Right forelimb (tissue), 1 donor: ENCODE data around the gene NSG1.
"Not testable (repeated sequence)": the region's sequence is repeated elsewhere in the genome, so short reads cannot be mapped to it uniquely, and the experiment has no call there.

ENCODE experiments used
- DNase-seq: peaks from one replicate; pipeline ENCODE4 v3.0.0-alpha.2; 2018

The NSG1 gene, protein sequence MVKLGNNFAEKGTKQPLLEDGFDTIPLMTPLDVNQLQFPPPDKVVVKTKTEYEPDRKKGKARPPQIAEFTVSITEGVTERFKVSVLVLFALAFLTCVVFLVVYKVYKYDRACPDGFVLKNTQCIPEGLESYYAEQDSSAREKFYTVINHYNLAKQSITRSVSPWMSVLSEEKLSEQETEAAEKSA

DNA sequence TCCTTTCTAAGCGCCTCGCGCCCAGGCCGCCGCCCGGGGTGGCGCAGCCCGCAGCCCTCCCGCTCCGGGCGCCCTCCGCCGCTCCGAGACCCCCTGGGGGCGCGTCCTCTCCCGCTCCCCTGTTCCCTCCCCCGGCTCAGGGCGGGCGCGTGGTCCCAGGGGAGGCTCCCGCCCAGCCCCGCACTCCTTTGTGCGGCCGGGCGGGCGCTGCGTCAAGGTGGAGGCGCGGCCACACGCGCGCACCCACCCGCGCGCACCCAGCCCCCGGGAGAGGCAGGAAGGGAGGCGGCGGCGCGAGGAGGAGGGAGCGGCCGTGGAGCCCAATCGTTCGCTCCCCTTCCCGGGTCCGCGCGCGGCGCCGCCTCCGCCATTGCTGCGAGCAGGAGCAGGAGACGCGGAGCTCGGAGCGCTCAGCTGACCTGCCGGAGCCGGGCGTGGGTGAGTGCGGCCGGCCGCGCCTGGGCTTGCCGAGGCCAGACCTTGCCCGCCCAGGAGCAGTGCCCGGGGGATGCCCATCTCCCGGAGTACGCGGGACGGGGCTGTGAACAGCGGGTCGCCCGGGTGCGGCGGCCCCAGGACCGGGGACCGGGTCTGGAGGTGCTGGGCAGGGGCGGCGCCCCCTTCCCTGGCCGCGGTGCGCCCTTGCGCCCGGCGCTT, at the start of gene NSG1:
TSS of gene NSG1 (plus strand) at position 367 of the 657 bp plus-strand sequence. CDS start 528 bp downstream, outside the sequence.
- peak; percentile 58 for DNase-seq

DNA sequence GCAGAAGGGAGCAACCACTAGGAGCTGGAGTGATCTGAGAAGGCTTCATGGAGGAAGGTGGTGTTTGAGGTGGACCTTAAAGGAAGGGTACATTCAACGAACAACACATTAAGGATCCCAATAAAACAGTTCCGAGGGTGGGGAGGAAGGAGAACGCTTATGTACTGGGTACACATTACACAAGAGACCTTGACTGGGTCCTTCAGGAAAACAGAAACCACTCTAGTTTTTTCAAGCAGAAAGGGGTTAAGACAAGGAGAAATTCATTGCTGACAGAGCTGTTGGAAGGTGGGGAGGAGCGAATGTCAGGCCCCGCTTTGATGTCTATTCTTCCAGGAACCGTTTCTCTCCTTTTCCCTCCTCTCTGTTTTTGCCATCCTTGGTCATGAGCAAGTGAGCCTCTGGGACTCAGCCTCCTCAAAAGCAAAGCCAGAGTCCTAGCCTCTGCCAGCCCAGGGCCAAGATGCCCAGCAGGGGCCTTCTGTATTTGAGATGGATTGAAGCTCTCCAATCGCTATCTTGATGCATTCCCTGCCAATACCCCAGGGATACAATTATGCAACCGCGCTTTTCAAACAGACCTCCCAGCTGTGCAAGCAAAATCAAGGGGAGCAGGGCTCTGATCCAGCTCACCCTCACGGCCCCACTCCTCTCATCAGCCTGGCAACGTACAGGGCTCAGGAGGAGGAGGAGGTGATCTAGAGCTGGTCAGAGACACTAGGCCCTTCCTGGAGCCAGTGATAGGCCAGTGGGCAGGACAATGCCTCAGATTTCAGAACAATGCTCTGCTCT, 48.5 kb upstream of the NSG1 start:
- no peak for DNase-seq

DNA sequence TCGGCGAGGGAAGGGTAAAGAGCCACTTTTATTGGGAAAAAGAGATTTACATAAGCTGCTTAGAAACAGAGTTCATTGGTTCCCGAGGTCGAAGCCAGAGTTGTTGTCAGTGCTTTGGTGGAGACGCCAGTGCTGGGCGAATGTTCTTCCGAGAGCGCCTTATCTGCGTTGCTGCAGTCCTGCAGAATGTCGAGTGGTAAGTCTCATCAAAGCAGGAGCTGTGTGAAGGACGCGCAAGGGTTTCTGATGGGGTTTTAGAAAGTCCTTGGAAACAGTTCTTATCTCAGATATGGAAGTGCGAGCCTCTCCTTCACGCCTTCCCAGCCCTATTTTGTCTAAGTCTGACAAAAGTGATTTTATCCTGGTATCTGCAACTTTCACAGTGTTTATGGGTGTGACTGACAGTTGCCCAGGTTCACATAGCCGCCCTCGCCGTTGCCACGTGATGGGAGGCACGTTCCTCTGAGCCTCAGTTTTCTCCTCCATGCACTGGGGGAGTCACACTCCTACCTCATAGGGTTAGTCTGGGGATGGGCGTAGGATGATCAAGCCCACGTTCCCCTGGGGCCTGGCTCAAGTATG, 47.3 kb upstream of the NSG1 start:
- no peak for DNase-seq

DNA sequence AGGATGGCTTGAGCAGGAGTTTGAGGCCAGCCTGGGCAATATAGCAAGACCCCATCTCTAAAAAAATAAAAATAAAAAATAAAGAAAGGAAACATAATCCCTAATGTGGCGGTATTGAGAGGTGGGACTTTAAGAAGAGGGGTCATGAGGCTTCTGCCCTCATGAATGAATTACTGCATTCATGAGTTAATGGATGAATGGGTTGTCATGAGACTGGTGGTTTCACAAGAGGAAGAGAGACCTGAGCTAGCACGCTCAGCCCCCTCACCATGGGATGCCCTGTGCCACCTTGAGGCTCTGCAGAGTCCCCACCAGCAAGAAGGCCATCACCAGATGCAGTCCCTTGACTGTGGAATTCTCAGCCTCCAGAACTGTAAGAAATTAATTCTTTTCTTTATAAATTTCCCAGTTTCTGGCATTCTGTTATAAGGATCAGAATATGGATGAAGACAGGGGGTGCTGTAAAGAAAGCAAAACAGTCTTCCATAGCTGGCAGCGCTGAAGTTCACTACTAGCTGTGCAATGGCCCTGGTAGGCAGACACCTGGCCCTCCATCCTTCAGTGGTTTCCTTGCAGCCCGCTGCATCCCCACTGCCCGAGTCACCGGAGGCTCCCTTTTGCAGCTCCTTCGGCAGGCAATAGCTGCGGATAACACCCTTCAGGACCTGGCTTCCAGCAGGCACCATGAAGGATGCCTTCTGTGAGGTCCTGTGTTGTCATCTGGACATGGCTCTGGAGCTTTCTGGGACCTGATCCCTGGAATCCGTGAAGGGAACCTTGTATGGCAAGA, 44.8 kb upstream of the NSG1 start:
- DNase-seq = no peak

DNA sequence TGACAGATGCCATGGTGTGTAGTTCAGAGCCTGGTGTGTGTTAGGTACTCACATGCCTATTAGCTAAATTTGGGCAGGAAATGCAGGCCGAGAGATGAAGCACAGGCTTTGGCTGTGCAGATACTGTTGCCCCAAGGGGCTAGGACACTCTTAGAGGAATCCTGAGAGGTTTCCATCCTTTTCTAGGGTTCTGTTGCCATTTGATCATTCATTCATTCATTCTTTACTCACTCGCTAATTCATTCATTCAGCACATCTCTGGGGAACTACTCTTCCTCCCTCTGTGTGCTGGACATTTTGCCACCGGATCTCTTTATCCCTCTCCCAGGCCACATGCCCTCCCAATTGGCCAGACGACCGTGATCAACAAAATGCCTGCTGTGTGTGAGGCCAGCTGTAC, 43.9 kb upstream of the NSG1 start:
- DNase-seq = no peak

DNA sequence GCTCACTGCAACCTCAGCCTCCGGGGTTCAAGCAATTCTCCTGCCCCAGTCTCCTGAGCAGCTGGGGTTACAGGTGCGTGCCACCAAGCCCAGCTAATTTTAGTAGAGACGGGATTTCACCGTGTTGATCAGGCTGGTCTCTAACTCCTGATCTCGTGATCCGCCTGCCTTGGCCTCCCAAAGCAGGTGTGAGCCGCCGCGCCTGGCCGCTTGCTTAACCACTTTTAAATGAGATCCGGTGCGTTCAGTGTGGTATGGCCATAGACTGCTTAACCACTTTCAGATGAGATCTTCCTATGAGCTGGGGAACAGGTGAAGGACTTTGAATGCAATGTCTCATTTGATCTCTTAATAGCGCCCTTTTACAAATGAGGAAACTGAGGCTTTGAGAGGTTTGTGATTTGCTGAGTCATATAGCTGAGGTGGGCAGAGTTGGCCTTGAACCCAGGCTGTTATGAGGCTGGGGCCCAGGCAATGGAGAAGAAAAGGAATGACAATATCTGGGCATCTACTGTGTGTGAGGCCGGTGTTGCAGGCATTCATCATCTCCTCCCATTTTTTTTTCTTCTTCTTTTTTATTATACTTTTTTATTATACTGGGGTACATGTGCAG, 41.9 kb upstream of the NSG1 start:
- no peak for DNase-seq

DNA sequence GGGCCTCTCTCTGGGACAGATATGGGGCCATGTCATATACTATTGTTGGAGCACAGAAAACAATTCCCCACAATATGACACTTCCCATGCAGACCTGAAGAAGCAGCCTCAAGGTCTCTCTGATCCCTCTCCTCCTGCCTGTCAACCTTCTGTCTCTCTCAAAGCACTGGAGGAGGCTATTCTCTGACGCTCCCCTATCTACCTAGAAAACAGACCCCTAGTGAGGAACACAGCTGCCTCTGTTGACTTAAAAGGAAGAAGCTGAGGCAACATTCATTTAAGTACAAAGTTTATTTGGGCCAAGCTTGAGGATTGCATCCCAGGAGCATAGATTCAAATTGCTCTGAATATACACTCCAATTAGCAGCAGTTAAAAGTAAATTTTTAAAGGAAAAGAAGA, 39.3 kb upstream of the NSG1 start:
- no peak for DNase-seq

DNA sequence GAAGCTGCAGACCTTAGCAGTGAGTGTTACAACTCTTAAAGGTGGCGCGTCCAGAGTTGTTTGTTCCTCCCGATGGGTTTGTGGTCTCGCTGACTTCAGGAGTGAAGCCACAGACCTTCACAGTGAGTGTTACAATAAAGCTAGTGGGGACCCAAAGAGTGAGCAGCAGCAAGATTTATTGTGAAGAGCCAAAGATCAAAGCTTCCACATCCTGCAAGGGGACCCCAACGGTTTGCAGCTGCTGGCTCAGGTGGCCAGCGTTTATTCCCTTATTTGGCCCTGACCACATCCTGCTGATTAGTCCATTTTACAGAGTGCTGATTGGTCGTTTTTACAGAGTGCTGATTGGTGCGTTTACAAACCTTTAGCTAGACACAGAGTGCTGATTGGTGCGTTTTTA, 38.3 kb upstream of the NSG1 start:
- DNase-seq = not testable (repeated sequence)

DNA sequence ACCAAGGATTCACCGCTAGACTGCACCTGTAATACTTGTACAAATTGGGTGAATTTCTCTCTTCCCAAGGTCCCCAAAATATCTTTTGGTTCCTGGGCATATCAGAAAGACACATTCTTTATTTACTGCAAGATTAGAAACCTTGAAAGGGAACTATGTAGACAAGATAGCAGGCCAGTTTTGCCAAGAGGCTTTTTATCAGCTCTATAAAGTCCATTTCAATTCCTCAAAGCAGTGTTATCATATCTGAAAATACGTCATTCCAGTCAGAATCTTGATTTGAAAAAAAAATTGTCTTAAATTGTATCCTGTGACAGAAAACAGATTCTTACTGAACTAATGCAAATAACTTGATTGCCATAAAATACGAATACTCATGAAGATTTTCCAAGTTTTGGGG, 37.0 kb upstream of the NSG1 start:
- DNase-seq = no peak

DNA sequence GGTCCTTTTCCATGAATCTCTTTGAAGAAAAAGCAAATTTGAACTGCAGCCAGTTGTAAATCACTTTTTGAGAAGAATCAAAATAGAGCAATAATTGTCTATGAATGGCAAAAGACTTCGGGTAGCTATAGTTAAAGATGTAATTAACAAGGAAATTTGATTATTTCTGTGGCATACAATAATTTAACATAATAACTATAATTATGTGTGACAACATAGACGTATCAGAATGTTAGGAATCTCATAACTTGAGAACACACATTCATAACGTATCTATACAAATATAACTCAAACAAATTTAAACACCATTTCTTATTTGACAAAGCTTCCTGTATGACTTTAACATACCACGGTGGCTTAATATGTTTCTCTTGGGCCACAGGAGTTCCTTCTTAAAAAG, 36.0 kb upstream of the NSG1 start:
- no peak for DNase-seq

DNA sequence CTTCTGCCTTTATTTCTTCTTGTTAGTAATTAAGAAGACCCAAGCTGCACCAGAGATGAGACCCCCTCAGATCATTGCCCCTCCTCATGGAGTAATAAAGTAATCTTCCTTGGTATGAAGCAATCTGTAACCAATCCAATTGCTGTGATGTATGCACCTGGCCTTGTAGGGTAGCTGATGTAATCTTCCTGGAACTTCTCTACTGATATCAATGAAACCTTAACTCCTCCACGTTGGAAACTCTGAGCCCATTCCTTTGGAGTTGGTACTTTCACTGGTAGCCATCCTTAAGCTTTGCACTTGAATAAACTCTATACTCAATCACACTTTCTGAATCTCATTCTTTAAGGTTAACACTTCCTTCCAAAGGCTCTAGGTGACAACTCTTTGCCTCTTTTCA, 31.6 kb upstream of the NSG1 start:
- DNase-seq = no peak

DNA sequence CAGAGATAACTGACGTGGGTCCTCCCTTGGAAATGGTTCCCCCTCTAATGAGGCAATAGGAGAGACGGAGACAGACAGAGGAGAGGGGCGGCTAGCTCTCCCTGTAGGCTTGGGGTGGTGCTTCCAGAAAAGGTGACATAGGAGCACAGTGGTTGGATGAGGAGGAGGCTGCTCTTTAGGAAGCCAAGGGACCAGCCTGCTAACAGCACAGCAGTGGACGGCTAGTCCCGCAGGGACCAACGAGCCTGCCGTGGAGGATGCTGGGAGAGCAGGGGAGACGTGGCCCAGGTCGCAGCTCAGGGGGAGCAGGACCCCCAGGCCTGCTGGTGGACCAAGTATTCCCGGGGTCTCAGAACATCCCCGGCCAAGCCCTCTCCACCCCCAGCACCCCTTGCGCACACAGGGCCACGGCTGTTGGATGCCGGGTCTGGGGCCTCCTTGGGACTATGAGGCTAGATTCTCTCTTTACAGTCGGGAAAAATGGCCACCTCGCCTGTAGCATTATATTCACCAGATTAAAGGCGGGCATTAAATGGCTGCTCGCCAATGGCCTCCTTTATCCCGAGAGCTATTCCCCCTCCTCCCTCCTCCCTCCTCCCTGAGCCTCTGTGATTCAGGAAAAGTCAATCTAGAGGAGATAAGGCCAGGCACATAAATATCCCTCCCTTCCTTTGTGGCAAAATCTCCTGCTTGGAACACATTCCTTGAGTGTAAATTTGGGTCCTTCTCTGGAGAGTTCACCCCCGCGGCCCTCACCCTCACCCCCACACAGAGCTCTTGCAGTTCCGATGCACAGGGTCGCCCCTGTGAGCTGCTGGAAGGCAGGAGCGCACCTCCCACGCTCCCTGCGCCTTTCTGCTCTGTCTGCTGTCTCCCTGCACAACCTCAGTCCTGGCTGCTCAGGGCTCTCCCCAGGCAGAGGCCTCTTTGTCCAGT, 30.5 kb upstream of the NSG1 start:
- DNase-seq = no peak

DNA sequence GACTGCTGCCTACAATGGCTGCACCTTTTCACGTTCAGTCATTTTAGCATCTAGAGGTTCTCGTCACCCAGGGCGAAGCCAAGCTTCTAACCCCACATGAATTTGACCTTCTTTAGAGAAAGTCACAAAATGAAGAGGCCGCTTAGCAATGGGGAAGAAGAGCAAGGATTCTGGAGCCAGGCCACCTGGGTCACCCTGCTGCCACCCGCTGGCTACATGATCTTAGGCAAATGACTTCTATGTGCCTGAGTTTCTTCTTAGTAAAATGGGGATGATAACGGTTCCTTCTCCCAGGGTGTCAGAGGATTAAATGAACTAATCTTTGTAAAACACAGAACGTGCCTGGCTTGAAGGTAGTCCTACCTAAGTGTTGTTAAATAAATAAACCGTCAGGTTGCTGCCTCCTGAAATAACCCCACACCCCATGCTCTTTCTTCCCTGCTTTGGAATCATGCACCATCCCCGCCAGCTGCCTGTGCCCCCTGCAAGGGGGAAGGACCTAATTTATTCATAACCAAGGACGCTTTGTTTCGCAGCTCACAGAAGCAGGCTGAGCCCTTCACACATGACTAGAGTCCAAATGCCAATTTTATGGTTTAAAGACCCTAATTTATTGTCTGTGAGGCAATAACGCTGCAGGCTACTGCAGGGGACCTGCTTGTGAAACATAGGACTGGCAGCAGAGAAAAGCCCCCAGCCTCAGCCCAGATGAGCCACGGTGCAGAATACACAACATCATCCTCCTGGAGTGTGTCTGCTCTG, 28.6 kb upstream of the NSG1 start:
- no peak for DNase-seq

DNA sequence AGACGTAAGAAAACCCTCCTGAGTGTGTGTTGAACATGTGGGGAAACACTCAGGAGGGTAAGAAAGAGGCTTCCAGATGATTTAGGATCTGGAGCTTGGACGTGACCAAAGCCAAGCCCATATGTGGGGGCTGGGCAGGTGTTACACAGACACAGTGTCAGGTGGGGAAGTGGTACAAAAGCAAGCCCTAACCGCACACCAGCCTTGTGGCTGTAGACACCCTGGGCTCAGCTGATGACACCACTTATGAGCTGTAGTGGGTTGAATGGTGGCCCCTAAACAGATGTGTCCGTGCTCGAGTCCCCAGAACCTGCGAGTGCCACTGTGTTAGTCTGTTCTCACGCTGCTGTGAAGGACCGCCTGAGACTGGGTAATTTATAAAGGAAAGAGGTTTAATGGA, 25.0 kb upstream of the NSG1 start:
- DNase-seq = no peak

DNA sequence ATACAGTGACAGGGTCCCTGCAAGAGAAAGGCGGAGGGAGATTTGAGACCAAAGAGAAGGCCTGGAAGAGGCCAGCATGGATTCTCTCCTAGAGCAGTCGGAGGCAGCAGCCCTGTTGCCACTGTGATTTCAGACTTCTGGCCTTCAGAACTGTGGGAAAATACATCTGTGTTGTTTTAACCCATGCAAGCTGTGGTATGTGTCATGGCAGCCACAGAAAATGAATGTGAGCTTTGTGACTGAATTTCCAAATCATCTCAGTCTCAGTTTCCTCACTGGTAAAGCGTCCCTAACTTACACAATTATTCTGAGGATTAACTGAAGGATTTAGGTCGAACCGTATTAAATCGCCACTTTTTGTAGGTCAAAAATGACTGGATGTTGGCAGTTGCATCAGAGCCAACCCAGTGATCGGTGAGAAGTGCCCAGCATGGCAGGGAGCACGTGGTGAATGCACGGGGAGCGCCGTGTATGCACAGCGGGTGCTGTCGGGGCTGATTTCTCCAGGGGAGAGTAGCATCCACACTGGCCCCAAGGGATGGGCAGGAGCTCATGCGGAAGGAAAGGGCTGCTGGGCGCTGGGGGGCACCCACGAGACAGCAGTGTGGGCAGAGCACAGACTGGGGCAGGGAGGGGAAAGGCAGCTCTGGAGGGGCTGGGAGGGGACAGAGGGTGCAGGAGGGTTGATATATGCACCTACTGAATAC, 23.8 kb upstream of the NSG1 start:
- no peak for DNase-seq

DNA sequence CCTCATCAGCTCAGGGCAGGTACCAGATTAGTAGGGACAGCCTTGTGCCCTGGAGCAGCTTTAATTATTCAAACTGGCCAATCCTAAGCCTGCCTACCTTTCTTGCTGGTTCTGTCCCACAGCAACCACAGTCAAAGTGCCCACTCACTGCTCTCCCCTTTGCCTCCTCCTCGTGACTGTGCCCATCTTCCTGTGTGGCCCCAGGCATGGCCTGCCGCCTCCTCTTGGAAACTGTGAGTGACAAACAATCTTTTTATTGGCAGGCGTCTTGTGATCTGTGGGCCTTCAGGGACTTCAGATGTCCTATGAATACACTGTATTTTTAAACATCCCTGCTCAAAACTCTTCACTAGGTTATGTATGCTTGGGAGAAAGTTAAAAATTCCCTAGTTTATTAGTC, 22.8 kb upstream of the NSG1 start:
- no peak for DNase-seq

DNA sequence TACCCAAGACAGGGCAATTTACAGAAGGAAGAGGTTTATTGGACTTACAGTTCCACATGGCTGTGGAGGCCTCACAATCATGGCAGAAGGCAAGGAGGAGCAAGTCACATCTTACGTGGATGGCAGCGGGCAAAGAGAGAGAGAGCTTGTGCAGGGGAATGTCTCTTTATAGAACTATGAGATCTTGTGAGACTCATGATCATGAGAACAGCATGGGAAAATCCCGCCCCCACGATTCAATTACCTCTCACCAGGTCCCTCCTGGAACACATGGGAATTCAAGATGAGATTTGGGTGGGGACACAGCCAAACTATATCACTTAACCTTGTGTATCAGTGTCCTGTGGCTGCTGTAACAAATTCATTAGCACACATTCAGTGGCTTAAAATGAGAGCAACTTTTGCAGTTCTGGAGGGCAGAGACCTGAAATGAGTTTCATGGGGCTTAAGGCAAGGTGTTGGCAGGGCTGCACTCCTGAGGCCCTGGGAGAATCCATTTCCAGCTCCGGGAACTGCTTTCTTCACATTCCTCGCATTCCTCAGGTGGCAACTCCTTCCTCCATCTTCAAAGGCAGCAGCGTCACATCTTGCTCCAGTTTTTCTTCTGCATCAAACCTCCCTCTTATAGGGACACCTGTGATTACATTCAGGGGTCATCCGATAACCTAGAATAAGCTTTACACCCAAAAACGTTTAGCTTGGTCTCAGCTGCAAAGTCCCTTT, 22.3 kb upstream of the NSG1 start:
- no peak for DNase-seq

DNA sequence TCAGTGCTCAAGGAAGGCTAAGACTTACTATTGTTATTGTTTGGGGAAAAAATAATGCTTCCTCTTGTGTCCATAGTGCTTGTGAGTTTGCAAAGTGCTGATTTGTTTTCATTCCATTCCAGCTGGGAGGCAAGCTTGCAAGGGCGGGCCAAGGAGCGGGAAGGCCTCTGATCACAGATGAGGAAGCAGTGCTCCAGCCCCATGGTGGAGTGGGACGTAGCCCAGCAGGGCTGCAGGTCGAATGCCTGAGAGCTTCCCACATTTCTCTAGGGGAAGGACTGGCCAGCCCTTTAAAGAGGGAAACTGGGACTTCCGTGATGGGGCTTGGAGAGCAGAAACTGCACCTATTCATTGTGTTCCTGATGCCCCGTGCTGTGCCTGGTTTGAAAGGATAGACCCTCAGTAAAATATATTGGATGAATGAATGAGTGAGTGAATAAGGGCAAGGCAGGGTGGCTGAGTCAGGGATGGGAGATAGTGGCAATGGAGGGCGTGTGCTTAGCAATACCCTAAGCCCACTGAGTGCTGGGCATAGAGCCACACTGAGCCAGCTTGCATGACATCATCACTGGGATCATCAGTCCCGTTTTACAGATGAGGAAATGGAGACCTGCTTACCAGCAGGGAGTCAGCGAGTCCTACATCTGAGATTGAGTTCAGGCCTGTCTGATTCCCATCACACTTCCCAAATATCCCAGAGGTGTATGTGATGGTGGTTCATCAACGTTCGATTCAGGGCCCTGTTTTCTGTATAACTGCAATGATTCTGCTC, 17.9 kb upstream of the NSG1 start:
- no peak for DNase-seq
